Measurements from ENCODE around the gene SARM1.

SARM1 gene

DNA sequence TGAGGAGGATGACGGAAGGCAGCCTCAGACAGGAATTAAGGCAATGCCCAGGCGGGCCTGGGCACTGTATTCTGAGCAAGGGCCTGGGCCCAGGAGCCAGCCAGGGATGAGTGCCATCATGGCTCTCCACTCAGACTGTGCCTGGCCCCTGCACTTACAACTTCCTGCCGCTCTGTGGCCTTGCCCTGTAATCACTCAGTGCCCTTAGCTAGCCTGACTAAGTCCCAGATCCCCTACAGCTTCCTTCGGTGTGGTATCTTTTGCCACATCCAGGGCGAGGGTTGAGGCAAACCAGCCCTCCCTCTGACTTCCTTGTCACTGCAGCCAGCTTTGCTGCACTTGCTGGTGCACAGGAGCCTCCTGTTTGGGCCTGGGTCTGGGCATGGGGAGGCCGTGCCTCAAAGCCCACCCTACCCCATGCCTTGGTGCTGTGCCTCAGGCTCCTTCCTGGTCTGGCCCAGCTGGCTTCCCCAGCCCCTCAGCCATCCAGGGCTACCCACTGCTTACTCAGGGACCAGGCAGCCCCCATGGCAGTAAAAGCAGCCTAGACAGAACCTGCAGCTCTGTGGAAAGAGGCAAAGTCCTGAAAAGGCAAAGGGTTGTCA is 25.2 kb downstream of the SARM1 start:
- H3K9me3 ChIP-seq (ENCODE audit: low read length): no peaks in the 10 kb centered on the region
- peaks cover 46% of the 10 kb centered on the region for H3K36me3 ChIP-seq (ENCODE audit: insufficient read depth, low read length)
- no peak overlapping the region for H2AFZ ChIP-seq (ENCODE audit: low read depth, low read length)
- H3K27me3 ChIP-seq (ENCODE audit: insufficient read depth, low read length): no peaks in the 10 kb centered on the region
- H3K4me1 ChIP-seq (ENCODE audit: insufficient read depth, low read length): no peaks in the 10 kb centered on the region
- no peak overlapping the region for H3K4me3 ChIP-seq (ENCODE audit: low read length)

DNA sequence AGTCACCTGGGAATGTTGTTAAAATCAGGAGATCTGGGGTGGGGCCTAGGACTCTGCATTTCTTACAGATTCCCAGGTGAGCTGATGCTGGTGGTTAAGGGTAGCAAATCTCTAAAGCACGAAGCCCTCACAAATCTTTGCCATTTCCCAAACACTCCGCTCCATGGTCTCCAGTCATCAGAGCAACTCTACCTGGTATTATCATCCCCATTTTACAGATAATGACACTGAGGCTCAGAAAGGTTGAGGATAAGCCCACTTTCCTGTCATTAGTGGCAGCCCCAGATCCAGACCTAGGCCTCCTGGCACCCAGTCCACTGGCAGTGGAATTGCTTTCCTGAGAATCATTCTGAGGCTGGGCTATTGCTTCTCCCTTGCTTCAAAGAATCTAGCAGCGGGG is 25.8 kb downstream of the SARM1 start:
- H3K27me3 ChIP-seq (ENCODE audit: insufficient read depth, low read length): no peaks in the 10 kb centered on the region
- H2AFZ ChIP-seq (ENCODE audit: low read depth, low read length): no peak overlapping the region
- no peaks in the 10 kb centered on the region for H3K4me1 ChIP-seq (ENCODE audit: insufficient read depth, low read length)
- H3K9me3 ChIP-seq (ENCODE audit: low read length): no peaks in the 10 kb centered on the region
- H3K36me3 ChIP-seq (ENCODE audit: insufficient read depth, low read length): peaks cover 45% of the 10 kb centered on the region
- H3K4me3 ChIP-seq (ENCODE audit: low read length): no peak overlapping the region

GRCh38 chr17:28397687-28398279 is 26.3 kb downstream of the SARM1 start:
- Histone ChIP-seq H3K27me3 (ENCODE audit: insufficient read depth, low read length) (no peaks in the 10 kb centered on the region), H3K4me1 (ENCODE audit: insufficient read depth, low read length) (no peaks in the 10 kb centered on the region), H3K9me3 (ENCODE audit: low read length) (no peaks in the 10 kb centered on the region), H2AFZ (ENCODE audit: low read depth, low read length) (no peak overlapping the region), H3K36me3 (ENCODE audit: insufficient read depth, low read length) (peaks cover 40% of the 10 kb centered on the region), H3K4me3 (ENCODE audit: low read length) (no peak overlapping the region)

DNA sequence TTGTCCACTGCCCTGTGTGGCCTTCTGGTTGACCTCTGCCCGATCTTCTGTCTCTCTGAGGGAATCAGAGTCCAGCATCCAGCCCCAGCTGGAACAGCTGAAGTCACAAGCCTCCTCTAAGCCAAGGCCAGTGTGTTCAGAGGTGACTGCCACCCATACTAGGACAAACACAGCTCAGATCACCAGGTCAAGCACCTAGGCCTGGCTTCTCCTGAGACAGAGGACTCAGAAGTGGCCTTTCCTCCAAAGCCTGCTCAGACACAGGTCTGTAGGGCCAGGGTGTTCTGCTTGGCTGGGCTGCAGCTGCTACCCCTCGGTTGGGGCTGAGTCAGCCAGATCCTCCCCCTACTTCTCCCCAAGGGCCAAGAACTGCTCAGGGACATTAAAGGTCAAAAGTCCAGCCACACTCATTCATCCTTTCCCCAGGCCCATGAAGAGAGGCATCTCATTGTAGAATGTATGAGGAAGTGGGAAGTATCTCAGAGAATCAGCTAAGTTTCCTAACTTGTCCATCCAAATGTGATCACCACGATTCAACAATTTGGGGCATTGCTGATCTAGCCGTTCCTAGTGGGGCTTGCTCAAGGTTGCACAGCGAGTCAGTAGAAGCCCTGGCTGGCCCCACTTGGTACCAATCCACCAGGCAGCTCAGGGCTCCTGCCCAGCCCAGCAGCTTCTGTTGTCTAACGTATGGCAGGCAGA is 26.9 kb downstream of the SARM1 start:
- Histone ChIP-seq H3K9me3 (ENCODE audit: low read length) (no peaks in the 10 kb centered on the region), H3K4me3 (ENCODE audit: low read length) (no peak overlapping the region), H3K27me3 (ENCODE audit: insufficient read depth, low read length) (no peaks in the 10 kb centered on the region), H3K4me1 (ENCODE audit: insufficient read depth, low read length) (no peaks in the 10 kb centered on the region), H3K36me3 (ENCODE audit: insufficient read depth, low read length) (peaks cover 40% of the 10 kb centered on the region), H2AFZ (ENCODE audit: low read depth, low read length) (no peak overlapping the region)

DNA sequence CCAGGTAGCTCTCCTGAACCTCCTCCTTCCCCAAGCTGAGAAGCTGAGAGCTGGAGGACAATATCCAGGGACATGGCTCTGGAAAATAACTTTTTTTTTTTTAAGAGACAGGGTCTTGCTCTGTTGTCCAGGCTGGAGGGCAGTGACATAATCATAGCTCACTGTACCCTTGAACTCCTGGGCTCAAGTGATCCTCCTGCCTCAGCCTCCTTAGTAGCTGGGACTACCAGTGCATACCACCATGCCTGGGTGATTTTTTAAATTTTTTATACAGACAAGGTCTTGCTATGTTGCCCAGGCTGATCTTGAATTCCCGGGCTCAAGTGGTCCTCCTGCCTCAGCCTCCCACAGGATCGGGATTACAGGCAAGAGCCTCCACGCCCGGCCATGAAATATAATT is 28.3 kb downstream of the SARM1 start:
- Histone ChIP-seq H3K27me3 (ENCODE audit: insufficient read depth, low read length) (no peaks in the 10 kb centered on the region), H3K9me3 (ENCODE audit: low read length) (no peaks in the 10 kb centered on the region), H3K4me1 (ENCODE audit: insufficient read depth, low read length) (no peaks in the 10 kb centered on the region), H3K36me3 (ENCODE audit: insufficient read depth, low read length) (peaks cover 26% of the 10 kb centered on the region), H2AFZ (ENCODE audit: low read depth, low read length) (no peak overlapping the region), H3K4me3 (ENCODE audit: low read length) (no peak overlapping the region)

DNA sequence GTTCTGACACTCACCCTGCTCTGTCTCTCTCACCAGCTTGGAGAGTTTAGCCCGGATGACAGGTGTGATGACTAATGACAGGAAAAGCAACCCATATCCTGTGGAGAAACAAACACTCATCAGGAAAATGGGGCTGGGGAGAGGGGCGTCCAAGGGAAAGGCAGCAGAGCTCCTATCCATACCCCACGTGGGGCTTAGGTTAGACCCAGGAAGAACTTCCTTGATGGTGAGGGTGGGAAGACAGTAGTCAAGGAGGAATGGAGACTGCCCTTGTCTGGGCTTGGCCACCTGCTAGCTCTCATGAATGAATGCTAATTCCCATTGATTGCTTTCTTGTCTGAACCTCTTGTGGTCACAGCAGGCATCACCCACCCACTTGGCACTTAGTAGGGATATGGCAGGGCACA is 30.7 kb downstream of the SARM1 start:
- H3K9me3 ChIP-seq (ENCODE audit: low read length): no peaks in the 10 kb centered on the region
- no peak overlapping the region for H2AFZ ChIP-seq (ENCODE audit: low read depth, low read length)
- no peak overlapping the region for H3K4me3 ChIP-seq (ENCODE audit: low read length)
- H3K4me1 ChIP-seq (ENCODE audit: insufficient read depth, low read length): peaks cover 10% of the 10 kb centered on the region
- peaks cover 8% of the 10 kb centered on the region for H3K36me3 ChIP-seq (ENCODE audit: insufficient read depth, low read length)
- no peaks in the 10 kb centered on the region for H3K27me3 ChIP-seq (ENCODE audit: insufficient read depth, low read length)

DNA sequence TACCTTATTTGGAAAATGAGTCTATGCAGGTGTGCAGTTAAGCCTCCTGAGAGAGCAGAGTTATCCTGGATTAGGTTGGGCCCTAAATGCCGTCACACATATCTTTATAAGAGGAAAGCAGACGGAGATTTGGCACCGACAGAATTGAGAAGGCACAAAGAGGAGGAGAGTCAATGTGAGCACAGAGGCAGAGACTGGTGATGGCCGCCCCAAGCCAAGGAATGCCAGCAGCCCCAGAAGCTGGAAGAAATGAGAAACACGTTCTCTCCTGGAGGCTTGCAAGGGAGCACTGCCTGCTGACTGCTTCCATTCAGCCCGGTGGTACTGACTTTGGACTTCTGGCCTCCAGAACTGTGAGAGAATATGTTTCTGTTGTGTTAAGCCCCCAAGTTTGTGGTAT is 31.4 kb downstream of the SARM1 start:
- H3K27me3 ChIP-seq (ENCODE audit: insufficient read depth, low read length): no peaks in the 10 kb centered on the region
- no peak overlapping the region for H2AFZ ChIP-seq (ENCODE audit: low read depth, low read length)
- H3K9me3 ChIP-seq (ENCODE audit: low read length): no peaks in the 10 kb centered on the region
- peaks cover 4% of the 10 kb centered on the region for H3K36me3 ChIP-seq (ENCODE audit: insufficient read depth, low read length)
- H3K4me1 ChIP-seq (ENCODE audit: insufficient read depth, low read length): peaks cover 14% of the 10 kb centered on the region
- H3K4me3 ChIP-seq (ENCODE audit: low read length): no peak overlapping the region

GRCh38 chr17:28404007-28404406 is 32.5 kb downstream of the SARM1 start:
- no peak overlapping the region for H3K4me3 ChIP-seq (ENCODE audit: low read length)
- no peaks in the 10 kb centered on the region for H3K27me3 ChIP-seq (ENCODE audit: insufficient read depth, low read length)
- H3K36me3 ChIP-seq (ENCODE audit: insufficient read depth, low read length): no peaks in the 10 kb centered on the region
- H3K4me1 ChIP-seq (ENCODE audit: insufficient read depth, low read length): peaks cover 18% of the 10 kb centered on the region
- no peaks in the 10 kb centered on the region for H3K9me3 ChIP-seq (ENCODE audit: low read length)
- no peak overlapping the region for H2AFZ ChIP-seq (ENCODE audit: low read depth, low read length)

GRCh38 chr17:28404461-28404811 is 32.9 kb downstream of the SARM1 start:
- Histone ChIP-seq H2AFZ (ENCODE audit: low read depth, low read length) (no peak overlapping the region), H3K27me3 (ENCODE audit: insufficient read depth, low read length) (no peaks in the 10 kb centered on the region), H3K36me3 (ENCODE audit: insufficient read depth, low read length) (no peaks in the 10 kb centered on the region), H3K4me1 (ENCODE audit: insufficient read depth, low read length) (peaks cover 18% of the 10 kb centered on the region), H3K9me3 (ENCODE audit: low read length) (no peaks in the 10 kb centered on the region), H3K4me3 (ENCODE audit: low read length) (no peak overlapping the region)

DNA sequence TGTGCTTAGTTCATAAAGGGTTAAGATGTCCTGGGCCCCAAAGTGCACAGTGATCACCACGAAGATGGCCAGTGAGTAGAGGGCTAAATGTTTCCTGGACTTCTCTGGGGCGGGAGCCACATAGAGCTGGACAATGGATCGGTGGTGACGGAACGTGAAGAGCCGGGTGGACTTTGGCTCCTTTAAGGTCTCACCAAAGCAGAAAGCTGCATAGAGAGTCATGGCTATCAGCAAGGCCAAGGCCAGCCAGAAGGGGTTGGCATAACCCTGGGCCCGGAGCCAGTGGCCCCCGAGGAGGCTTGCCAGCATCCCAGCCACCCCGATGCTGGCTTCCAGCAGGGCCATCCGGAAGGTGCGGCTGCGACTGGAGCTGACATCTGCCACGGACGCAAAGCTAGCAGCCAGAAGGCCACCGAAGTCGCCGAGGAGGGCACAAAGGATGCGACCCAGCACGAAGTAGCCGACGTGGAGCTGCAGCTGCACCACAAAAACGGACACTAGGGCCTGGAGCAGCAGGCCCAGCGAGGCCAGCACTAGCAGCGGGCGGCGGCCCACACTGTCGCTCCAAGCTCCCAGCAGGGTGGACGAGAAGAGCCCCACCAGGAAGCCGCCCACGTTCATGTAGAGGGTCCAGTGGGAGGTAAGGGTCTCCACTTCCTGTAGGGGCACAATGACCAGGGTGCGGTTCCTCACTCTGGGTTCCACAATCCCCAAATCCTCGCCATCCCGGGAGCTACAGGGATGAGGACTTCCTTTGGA is 33.5 kb downstream of the SARM1 start:
- Histone ChIP-seq H3K36me3 (ENCODE audit: insufficient read depth, low read length) (no peaks in the 10 kb centered on the region), H3K27me3 (ENCODE audit: insufficient read depth, low read length) (no peaks in the 10 kb centered on the region), H3K4me1 (ENCODE audit: insufficient read depth, low read length) (peaks cover 18% of the 10 kb centered on the region), H3K4me3 (ENCODE audit: low read length) (peak overlapping the region; percentile 48), H2AFZ (ENCODE audit: low read depth, low read length) (peak overlapping the region; percentile 94), H3K9me3 (ENCODE audit: low read length) (no peaks in the 10 kb centered on the region)

DNA sequence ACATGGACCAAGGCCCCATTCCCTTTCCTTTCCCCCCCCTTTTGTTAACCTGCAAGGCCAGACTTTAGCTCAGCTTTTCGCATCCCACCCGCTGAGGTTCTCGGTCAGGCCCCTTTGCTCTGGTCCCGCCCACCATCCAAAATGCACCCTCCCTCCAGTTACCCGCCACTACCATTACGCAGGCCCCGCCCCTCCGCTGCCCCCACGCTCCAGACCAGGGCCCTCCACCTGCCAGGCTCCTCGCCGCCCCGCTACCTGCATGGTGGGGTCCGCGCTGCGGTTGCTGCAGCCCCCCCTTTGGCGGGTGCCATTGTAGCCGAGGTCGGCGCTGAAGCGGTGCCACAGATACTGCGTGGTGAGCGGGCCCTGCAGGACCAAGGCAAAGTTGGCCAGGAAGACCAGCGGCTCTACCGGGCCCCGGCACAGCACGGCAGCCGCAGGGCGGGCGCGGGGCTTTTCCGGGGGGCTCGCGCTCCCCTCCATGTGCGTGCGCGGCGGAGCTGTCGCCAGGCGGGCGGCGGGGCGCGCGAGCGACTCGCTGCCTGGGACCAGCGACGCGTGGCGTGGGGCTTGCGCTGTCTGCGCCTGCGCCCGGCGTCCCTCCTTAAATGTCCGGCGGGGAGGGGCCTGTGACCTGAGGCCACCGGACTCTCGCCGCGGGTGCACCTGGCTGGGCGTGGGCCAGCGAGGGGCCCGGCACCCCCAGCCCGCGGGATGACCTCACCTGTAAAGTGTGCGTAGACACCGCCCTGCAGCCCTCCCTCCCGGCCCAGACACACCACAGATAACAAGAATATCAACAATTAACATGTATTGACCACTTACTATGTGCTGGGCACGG is 34.4 kb downstream of the SARM1 start, which contains the start of gene SLC46A1:
Gene SLC46A1 (minus strand): TSS at position 581 of the 841 bp plus-strand sequence. CDS start 98 bp downstream, at position 483.
- Histone ChIP-seq H3K9me3 (ENCODE audit: low read length) (no peaks in the 10 kb centered on the region), H3K36me3 (ENCODE audit: insufficient read depth, low read length) (no peaks in the 10 kb centered on the region), H3K27me3 (ENCODE audit: insufficient read depth, low read length) (no peaks in the 10 kb centered on the region), H3K4me1 (ENCODE audit: insufficient read depth, low read length) (peaks cover 18% of the 10 kb centered on the region), H3K4me3 (ENCODE audit: low read length) (peak within 1 kb of the TSS; percentile 48), H2AFZ (ENCODE audit: low read depth, low read length) (peak within 1 kb of the TSS; percentile 94)

- H3K36me3 ChIP-seq (ENCODE audit: insufficient read depth, low read length): no peaks in the 10 kb centered on the region
- H2AFZ ChIP-seq (ENCODE audit: low read depth, low read length): peak overlapping the region; percentile 94
- peaks cover 18% of the 10 kb centered on the region for H3K4me1 ChIP-seq (ENCODE audit: insufficient read depth, low read length)
- peaks cover 3% of the 10 kb centered on the region for H3K27me3 ChIP-seq (ENCODE audit: insufficient read depth, low read length)
- H3K4me3 ChIP-seq (ENCODE audit: low read length): peak overlapping the region; percentile 48
- no peaks in the 10 kb centered on the region for H3K9me3 ChIP-seq (ENCODE audit: low read length)
Observed at GRCh38 chr17:28406473-28406814, 35.0 kb downstream of the SARM1 start.
